ENCODE measurements around the gene HS6ST1.

GRCh38 chr2:128308889-128309279, 9.8 kb downstream of the HS6ST1 start:
- TF ChIP-seq CTCF (conservative IDR thresholded peaks at IDR 0.05; ENCODE audit: low read length), result no peak
- no peak for TF ChIP-seq EZH2phosphoT487 (IDR thresholded peaks at IDR 0.05; ENCODE audit: borderline replicate concordance, low read depth, low read length)
